Measurements from ENCODE around the gene VPS9D1. TPM values are rescaled to one million over a fixed set of nuclear protein-coding genes. Genes with fewer than 3 reads are reported as not detected.

VPS9D1 gene, protein sequence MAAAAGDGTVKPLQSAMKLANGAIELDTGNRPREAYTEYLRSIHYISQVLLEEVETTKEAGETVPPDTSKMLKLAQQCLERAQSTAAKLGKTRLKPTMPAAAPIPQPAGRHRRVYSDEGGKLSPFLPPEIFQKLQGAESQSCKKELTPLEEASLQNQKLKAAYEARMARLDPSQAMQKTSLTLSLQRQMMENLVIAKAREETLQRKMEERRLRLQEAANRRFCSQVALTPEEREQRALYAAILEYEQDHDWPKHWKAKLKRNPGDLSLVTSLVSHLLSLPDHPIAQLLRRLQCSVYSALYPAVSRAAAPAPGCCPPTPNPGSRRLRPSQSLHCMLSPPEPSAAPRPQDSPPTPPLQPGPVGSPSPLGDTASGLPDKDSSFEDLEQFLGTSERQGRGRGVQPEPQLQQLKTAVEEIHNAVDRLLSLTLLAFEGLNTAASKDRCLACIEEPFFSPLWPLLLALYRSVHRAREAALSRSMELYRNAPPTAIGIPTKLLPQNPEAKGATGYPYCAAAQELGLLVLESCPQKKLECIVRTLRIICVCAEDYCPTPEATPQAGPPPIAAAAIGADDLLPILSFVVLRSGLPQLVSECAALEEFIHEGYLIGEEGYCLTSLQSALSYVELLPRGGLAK
- 15.6 TPM for total RNA-seq
- long read RNA-seq, partial matches to known transcripts, result 6 of 26 reads
- long read RNA-seq, other reads (novel, unspliced or antisense), result 18 of 26 reads

- TF ChIP-seq CTCF (IDR thresholded peaks at IDR 0.05), result no peak
- intact Hi-C loops (cut with DNase I), result no loop called here
- ATAC-seq, result peak; percentile 85 to 88
- Histone ChIP-seq H3K27me3 (ENCODE audit: low read depth) (no peaks in the 10 kb centered on the region), H3K36me3 (peaks cover 29% of the 10 kb centered on the region), H3K27ac (peak within 1 kb of the TSS; percentile 97), H3K4me3 (peak within 1 kb of the TSS; percentile 90), H3K9me3 (no peaks in the 10 kb centered on the region), H3K4me1 (peaks cover 49% of the 10 kb centered on the region)
- peak; percentile 92 for DNase-seq
Observed at GRCh38 chr16:89720813-89721545, at the start of gene VPS9D1, which contains the start of gene ZNF276. Gene VPS9D1 (minus strand): TSS chr16:89720898. CDS start chr16:89720861, 37 bp downstream. Gene ZNF276 (plus strand): TSS chr16:89721537. CDS start chr16:89721641, 104 bp downstream.

- intact Hi-C loops (cut with DNase I), result no loop called here
- no peaks in the 10 kb centered on the region for H3K9me3 ChIP-seq
- no peak overlapping the region for H3K4me3 ChIP-seq
- H3K27me3 ChIP-seq (ENCODE audit: low read depth), result no peaks in the 10 kb centered on the region
- H3K4me1 ChIP-seq, result peaks cover 2% of the 10 kb centered on the region
- no peaks in the 10 kb centered on the region for H3K36me3 ChIP-seq
- no peak for TF ChIP-seq CTCF (IDR thresholded peaks at IDR 0.05)
- no peak for DNase-seq
- ATAC-seq, result no peak
- H3K27ac ChIP-seq, result no peak overlapping the region
Observed at GRCh38 chr16:89770367-89770766, 49.7 kb upstream of the VPS9D1 start.

DNA sequence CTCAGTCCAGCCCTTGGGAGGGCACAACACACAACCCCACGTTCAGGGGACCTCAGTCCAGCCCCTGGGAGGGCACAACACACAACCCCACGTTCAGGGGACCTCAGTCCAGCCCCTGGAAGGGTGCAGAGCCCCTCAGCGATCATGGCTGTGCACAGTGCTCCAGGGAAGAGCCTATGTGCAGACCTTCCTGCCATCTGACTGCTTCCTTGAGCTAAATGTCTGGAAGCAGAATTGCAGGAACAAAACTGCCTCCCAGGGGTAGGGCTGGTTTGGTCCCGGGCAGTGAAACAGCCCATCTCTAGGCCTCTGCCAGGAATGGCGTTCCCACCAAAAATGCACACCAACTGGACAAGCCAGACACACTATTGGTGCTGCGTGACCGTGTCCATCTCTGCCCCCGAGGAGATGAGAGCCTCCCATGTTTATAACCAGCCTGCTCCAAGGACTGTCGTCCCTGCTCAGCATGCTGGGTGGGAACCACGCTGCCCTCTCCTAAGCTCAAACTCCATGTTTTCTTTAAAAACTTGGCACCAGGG is 44.7 kb upstream of the VPS9D1 start:
- peak; percentile 6 to 12 for ATAC-seq
- no peak for TF ChIP-seq CTCF (IDR thresholded peaks at IDR 0.05)
- Histone ChIP-seq H3K9me3 (no peaks in the 10 kb centered on the region), H3K27me3 (ENCODE audit: low read depth) (no peaks in the 10 kb centered on the region), H3K4me3 (no peak overlapping the region), H3K4me1 (peaks cover 15% of the 10 kb centered on the region), H3K27ac (peak overlapping the region; percentile 85), H3K36me3 (no peaks in the 10 kb centered on the region)
- intact Hi-C loops (cut with DNase I), result no loop called here
- DNase-seq, result no peak

DNA sequence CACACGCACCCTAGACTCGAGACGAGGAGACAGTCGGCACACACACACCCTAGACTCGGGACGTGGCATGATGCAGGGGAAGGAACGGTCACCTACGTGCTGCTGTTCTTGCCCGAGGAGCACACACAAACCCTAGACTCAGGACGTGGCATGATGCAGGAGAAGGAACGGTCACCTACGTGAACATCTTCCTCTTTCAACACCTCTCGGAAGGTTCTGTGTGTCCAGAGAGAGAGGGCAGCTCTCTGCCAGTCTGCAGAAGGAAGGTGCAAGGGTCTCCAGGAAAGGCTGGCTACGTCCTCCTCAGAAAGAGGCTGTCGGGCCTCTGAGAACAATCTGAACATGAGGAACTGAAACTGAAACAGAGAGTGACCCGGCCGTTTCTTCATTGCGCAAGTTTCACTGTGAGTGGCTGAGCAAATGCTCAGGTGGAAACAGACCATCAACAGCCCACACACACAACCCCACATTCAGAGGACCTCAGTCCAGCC is 44.1 kb upstream of the VPS9D1 start:
- Histone ChIP-seq H3K27ac (peak overlapping the region; percentile 85), H3K27me3 (ENCODE audit: low read depth) (no peaks in the 10 kb centered on the region), H3K4me1 (peaks cover 18% of the 10 kb centered on the region), H3K4me3 (peak overlapping the region; percentile 47), H3K36me3 (no peaks in the 10 kb centered on the region), H3K9me3 (no peaks in the 10 kb centered on the region)
- ATAC-seq (peak; percentile 91 to 92), DNase-seq (peak; percentile 77)
- intact Hi-C loops (cut with DNase I), result no loop called here
- TF ChIP-seq CTCF (IDR thresholded peaks at IDR 0.05), result no peak

All from lower lobe of right lung (tissue), 2 donors.